NCI-H748 (cell line): ENCODE results near the gene CPNE6.

Experiments
- DNase-seq: peaks from one replicate; lab custom pipeline; 2025; ENCODE audit not compliant: unreplicated experiment; lab: John Stamatoyannopoulos, UW

Gene CPNE6

DNA sequence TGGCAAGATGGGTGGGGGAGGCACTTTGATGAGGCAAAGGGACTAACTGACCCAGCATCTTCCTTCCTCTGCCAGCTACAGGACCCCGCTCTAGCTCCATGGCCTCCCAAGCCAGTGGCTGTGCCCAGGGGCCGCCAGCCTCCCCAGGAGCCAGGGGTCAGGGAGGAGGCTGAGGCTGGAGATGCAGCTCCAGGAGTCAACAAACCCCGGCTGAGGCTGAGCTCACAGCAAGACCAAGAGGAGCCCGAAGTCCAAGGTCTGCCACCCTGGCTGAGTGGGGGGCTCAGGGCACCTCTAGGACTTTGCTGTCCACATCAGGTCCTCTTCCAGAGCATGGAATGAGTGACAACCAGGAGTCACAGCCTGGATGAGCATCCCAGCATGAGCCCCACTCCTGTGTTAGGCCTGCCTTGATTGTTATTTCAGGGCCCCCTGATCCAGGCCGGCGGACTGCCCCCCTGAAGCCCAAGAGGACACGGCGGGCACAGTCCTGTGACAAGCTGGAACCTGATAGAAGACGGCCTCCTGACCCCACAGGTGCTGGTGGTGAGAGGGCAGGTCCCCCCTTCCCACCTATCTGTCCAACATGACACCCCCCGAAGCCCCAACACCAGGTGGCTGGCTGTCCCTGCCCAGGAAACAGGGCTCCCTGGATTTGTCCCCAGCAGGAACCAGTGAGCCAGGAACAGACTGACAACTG is 2.5 kb upstream of the CPNE6 start:
- DNase-seq: no peak

DNA sequence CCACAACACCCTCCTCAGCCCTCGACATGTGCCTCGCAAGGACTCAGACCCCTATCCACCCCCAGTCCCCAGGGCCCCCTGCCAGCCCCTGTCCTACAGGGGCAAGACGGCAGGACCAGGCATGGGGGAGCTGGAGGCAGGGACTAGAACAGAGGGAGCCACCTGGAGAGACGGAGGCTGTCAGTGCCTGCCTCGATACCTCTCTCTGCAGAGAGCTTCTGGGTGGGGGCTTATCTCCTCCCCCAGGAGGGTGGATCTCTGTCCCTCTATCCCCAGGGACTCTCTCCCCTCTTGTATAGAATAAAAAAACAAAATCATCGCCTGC is 2.0 kb upstream of the CPNE6 start:
- DNase-seq: no peak

- no peak for DNase-seq
These were observed 848 bp upstream of the CPNE6 start for GRCh38 chr14:24070285-24071143.

- DNase-seq: no peak
These were observed 571 bp downstream of the CPNE6 start for GRCh38 chr14:24071836-24072430.

GRCh38 chr14:24072436-24072835 is 1.1 kb downstream of the CPNE6 start:
- no peak for DNase-seq

DNA sequence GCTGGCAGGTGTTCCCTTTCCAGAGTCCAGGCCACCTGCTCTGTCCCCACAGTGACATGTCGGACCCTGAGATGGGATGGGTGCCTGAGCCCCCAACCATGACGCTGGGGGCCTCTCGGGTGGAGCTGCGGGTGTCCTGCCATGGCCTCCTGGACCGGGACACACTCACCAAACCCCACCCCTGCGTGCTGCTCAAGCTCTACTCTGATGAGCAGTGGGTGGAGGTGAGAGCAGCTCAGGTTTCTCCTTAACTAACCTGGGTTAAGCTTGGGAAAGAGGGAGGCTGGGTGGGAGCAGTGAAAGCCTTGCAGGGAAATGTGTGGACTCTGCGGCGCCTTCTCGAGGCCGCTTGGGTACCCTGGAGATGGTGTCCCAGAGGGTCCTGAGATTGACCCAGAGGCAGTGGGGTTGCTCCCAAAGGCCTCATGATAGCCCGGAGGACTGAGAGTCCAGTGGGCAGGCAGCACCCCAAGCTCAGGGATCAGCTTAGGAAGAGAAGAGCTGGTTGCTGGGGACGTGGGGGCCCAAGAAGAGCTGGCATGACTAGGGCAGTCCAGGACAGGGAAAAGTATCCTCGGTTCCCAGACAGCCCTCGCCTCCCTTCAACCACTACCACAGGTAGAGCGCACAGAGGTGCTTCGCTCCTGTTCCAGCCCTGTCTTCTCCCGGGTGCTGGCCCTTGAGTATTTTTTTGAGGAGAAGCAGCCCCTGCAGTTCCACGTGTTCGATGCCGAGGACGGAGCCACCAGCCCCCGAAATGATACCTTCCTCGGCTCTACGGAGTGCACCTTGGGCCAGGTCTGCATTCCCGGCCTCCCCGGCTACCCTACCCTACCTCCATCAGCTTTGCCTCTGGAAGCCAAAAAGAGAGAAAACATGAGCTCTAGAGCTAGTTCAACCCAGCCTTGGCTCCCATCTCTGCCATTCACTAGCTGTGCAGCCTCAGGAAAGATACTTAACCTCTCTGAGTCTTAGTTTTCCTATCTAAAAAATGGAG is 1.8 kb downstream of the CPNE6 start:
- no peak for DNase-seq

- DNase-seq: no peak
These were observed 3.5 kb downstream of the CPNE6 start for GRCh38 chr14:24074625-24075484.

DNA sequence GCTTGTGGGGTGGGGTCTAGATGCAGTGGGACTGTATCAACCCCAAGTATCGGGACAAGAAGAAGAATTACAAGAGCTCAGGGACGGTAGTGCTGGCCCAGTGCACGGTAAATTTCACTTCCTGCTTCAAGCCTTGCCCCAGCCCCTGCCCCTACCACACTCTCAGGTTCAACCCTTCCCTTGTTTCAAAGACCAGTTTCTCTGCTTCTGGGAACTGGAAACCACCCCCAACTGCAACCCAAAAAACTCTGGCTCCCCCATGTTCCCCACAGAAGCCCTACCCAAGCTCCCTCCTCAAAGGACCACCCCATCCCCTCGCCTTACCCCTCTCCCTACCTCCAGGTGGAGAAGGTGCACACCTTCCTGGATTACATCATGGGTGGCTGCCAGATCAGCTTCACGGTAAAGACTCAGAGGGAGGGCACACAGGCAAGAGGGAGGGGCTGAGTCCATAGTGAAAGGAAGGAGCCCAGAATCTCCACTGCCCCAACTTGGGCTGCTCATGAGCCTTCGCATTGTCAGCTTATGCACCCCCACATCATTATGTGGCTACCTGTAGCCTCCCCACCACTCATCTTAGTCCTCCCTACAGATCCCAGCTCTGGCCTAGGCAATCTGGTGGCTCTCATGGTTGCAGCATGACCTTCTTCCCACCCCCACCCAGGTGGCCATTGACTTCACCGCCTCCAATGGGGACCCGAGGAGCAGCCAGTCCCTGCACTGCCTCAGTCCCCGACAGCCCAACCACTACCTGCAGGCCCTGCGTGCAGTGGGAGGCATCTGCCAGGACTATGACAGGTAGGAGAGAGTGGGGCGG is 4.3 kb downstream of the CPNE6 start:
- no peak for DNase-seq

- DNase-seq: no peak
These were observed 4.9 kb downstream of the CPNE6 start for GRCh38 chr14:24076302-24076601.

- DNase-seq: no peak
These were observed 5.7 kb downstream of the CPNE6 start for GRCh38 chr14:24077086-24077485.

GRCh38 chr14:24078146-24078545 is 6.8 kb downstream of the CPNE6 start:
- no peak for DNase-seq

DNA sequence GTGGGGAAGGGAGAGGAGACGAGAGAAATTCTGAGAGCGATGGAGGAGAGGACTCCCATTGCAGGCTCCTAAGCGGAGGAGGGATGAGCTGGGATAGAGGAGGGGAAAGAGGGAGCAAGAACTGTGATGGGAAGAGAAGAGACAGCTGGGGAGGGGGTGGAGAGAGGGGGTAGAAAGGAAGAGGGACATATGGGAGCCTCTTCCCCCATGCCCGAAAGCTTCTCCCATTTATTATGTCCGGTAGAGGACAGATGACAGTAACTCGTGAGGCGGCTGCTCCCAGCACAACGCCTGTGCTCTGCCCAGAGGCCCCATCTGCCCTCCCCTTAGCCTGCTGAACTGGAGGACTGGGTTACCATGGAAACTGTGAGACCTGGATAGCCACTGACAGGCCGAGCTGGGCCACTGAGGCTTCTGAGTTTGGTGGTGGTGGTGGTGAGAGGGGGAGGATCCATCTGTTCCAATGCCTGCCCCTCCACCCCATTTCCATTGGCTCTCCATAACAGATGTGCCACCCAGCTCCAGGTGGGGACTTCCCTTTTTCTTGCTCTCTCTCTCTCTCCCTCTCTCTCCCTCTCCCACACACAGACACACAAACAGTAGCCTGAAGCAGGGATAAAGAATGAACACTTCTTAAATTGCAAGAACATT is 8.3 kb downstream of the CPNE6 start:
- DNase-seq: peak; percentile 9

- DNase-seq: no peak
These were observed 8.8 kb downstream of the CPNE6 start for GRCh38 chr14:24080142-24080530.

DNA sequence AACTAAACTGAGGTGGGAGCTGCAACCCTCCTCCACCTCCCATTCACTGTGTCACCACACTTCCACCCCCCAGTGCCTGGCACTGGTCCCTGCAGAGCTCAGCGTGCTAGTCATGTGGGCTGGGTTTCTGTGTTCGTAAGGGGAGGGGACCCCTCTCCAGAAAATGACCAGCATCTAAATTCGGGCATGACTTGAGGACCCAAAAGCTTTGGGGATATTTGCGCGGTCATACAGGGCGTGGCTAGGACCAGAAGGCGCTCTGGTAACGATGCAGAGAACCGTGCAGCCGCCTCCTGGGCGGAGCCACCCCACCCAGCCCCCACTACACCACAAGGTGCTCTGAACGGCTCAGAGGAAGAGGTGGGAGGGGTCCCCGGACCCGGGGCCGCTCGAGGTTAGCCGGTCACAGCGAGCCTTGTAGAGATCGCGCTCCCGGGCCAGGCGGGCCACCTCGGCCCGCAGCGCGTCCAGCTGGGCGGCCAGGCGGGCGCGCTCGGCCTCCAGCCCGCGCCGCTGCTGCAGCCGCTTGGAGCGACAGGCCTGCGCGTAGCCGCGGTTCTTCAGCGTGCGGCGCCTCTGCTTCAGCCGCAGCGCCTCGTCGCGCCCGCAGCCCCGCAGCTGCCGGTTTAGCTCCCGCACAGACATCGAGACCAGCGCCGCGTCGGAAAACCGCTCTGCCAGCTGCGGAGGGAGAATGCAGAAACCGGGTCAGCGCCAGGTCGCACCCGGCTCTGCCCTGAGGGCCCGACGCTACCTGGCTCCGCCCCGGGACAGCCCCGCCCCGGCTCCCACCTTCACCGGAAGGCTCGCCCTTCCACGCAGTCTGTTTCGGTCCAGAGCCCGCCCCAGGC is 9.8 kb downstream of the CPNE6 start:
- peak; percentile 75 for DNase-seq

DNA sequence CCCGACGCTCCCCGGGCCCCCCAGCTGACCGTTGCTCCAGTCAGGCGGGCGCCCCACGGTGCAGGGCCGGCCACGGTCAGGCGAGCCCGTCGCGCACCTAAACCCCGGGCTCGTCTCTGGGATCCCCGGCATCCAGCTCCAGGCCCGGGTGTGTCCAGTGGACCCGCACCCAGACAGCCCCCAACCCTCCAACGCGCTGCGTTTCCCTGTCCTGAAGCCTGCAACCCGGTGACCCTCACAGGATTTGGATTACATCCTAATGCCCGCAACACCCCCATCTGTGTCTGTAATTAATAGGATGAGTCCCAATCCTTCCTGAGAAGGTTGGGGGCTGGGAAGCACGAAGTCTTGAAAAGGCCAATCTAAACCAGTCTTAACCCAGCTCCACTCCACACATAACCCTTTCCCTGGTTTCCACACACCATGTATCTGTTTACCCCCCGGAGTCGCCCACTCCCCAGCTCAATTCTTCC is 10.4 kb downstream of the CPNE6 start:
- no peak for DNase-seq

- no peak for DNase-seq
These were observed 11.2 kb downstream of the CPNE6 start for GRCh38 chr14:24082411-24083080.

GRCh38 chr14:24083462-24083861 is 12.1 kb downstream of the CPNE6 start:
- no peak for DNase-seq
